Astrocyte (in vitro differentiated cells and primary cell): Measurements from ENCODE around the gene STK39.

Experiments used
- EZH2 ChIP-seq: IDR thresholded peaks from 2 replicates; pipeline ENCODE4 v1.6.1; 2012; ENCODE audit warnings: mild to moderate bottlenecking, low read length, inconsistent platforms; ENCODE audit not compliant: insufficient read depth
- TF ChIP-seq, protein P1 (sequence below): IDR thresholded peaks from 2 replicates; pipeline ENCODE4 v1.5.1; 2011; ENCODE audit warnings: low read depth, mild to moderate bottlenecking, inconsistent platforms, low read length, moderate library complexity; ENCODE audit not compliant: insufficient read depth

DNA sequence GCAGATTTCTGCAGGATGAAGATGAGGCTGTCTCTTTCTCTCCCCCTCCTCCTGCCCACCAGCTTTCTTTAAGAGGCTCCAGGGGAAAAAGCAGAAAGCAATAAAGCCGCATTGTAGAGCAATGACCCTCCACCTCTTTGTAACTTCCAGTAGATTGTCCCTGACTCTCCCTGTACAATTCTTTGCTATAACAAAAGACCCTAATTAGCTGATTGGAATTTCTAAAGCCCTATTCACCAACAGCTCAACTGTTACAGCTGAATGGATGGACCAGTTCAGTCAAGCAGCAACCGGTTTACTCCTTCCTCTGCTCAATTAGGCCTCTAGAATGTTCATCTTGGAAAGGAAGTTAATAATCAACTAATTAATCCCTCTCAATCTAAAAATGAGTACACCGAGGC, 301.0 kb downstream of the STK39 start:
- TF ChIP-seq, protein P1, sequence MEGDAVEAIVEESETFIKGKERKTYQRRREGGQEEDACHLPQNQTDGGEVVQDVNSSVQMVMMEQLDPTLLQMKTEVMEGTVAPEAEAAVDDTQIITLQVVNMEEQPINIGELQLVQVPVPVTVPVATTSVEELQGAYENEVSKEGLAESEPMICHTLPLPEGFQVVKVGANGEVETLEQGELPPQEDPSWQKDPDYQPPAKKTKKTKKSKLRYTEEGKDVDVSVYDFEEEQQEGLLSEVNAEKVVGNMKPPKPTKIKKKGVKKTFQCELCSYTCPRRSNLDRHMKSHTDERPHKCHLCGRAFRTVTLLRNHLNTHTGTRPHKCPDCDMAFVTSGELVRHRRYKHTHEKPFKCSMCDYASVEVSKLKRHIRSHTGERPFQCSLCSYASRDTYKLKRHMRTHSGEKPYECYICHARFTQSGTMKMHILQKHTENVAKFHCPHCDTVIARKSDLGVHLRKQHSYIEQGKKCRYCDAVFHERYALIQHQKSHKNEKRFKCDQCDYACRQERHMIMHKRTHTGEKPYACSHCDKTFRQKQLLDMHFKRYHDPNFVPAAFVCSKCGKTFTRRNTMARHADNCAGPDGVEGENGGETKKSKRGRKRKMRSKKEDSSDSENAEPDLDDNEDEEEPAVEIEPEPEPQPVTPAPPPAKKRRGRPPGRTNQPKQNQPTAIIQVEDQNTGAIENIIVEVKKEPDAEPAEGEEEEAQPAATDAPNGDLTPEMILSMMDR = no peak
- no peak for TF ChIP-seq EZH2
